SK-N-SH treated with all-trans-retinoic acid at 6 μM for 48 hours (cell line): ENCODE data around the gene VWC2L.

Experiments used
- ARNTL ChIP-seq: fragments of 450-650 bp; formaldehyde crosslinking; IDR thresholded peaks from 2 replicates; pipeline ENCODE4 v1.5.0; 2020; ENCODE audit warnings: low read depth, mild to moderate bottlenecking, moderate library complexity, borderline replicate concordance
- CREB5 ChIP-seq: fragments of 250-450 bp; sonication (Bioruptor Pico); IDR thresholded peaks from 2 replicates; pipeline ENCODE4 v1.5.1; 2020; ENCODE audit warnings: low read depth, mild to moderate bottlenecking, moderate library complexity
- CSRNP3 ChIP-seq: fragments of 250-450 bp; sonication (Bioruptor Pico); IDR thresholded peaks from 2 replicates; pipeline ENCODE4 v1.5.1; 2021; ENCODE audit warnings: mild to moderate bottlenecking, moderate library complexity
- GLIS3 ChIP-seq: fragments of 250-450 bp; sonication (Bioruptor Pico); IDR thresholded peaks from 2 replicates; pipeline ENCODE4 v1.5.0; 2020; ENCODE audit warnings: mild to moderate bottlenecking, moderate library complexity
- ISL1 ChIP-seq: fragments of 250-450 bp; sonication (Bioruptor Pico); IDR thresholded peaks from 2 replicates; pipeline ENCODE4 v2.1.2; 2022; ENCODE audit warnings: mild to moderate bottlenecking, moderate library complexity
- PATZ1 ChIP-seq: fragments of 250-450 bp; sonication (Bioruptor Pico); IDR thresholded peaks from 2 replicates; pipeline ENCODE4 v1.8.0; 2020; ENCODE audit warnings: mild to moderate bottlenecking, moderate library complexity, borderline replicate concordance
- POU6F1 ChIP-seq: fragments of 250-450 bp; sonication (Bioruptor Pico); IDR thresholded peaks from 2 replicates; pipeline ENCODE4 v1.8.0; 2021; ENCODE audit warnings: low read depth, mild to moderate bottlenecking, moderate library complexity, borderline replicate concordance
- RARB ChIP-seq: fragments of 250-450 bp; sonication (Bioruptor Pico); IDR thresholded peaks from 2 replicates; pipeline ENCODE4 v1.8.0; 2021; ENCODE audit warnings: mild to moderate bottlenecking, moderate library complexity
- TCF4 ChIP-seq: fragments of 250-450 bp; sonication (Bioruptor Pico); IDR thresholded peaks from 2 replicates; pipeline ENCODE4 v1.8.0; 2021; ENCODE audit warnings: mild to moderate bottlenecking, moderate library complexity, borderline replicate concordance
- ZFP3 ChIP-seq: fragments of 250-450 bp; sonication (Bioruptor Pico); IDR thresholded peaks from 2 replicates; pipeline ENCODE4 v1.5.0; 2020; ENCODE audit warnings: mild to moderate bottlenecking, moderate library complexity
- ZFP30 ChIP-seq: fragments of 450-650 bp; formaldehyde crosslinking; IDR thresholded peaks from 2 replicates; pipeline ENCODE4 v1.5.0; 2022; ENCODE audit warnings: mild to moderate bottlenecking, moderate library complexity
- ZNF565 ChIP-seq: fragments of 450-650 bp; formaldehyde crosslinking; conservative IDR thresholded peaks from 2 replicates; pipeline ENCODE4 v1.5.0; 2020; ENCODE audit warnings: low read depth, mild to moderate bottlenecking, moderate library complexity

- no peak for TF ChIP-seq ARNTL (CRISPR knock-in tag)
- peak; percentile 49; the same call in 1 of the 2 replicates for TF ChIP-seq TCF4
- no peak for TF ChIP-seq ZFP3 (CRISPR knock-in tag)
- no peak for TF ChIP-seq ZFP30 (CRISPR knock-in tag)
- TF ChIP-seq GLIS3 (CRISPR knock-in tag): no peak
- TF ChIP-seq CREB5: no peak
- TF ChIP-seq ISL1: no peak
- no peak for TF ChIP-seq PATZ1
- no peak for TF ChIP-seq CSRNP3
- TF ChIP-seq RARB (CRISPR knock-in tag): no peak
- no peak for TF ChIP-seq POU6F1 (CRISPR knock-in tag)
- no peak for TF ChIP-seq ZNF565 (CRISPR knock-in tag)
These were observed 191.2 kb downstream of the VWC2L start for GRCh38 chr2:214601852-214602633.
